Right lobe of liver (tissue), 6 donors: Measurements from ENCODE around the gene SLC28A1. TPM values are rescaled to one million over a fixed set of nuclear protein-coding genes. Genes with fewer than 3 reads are reported as not detected.
A peak's percentile ranks its signal among the peaks of the same experiment; 100 is the strongest.

ENCODE experiments used
- ATAC-seq, 4 donors: fragments of 200-7000 bp; cut with Tn5 transposase; one replicate each; pipeline ENCODE4 v1.9.1; 2020; ENCODE audit warnings: mild to moderate bottlenecking in 4 of 4, moderate library complexity in 4 of 4
- DNase-seq, 3 donors: peaks; one replicate each; pipeline ENCODE4 v3.0.0-alpha.2; 2020
- H3K27ac ChIP-seq, 3 donors: fragments of 200-600 bp; one replicate each; pipeline ENCODE4 v1.8.0; 2022
- H3K27me3 ChIP-seq, 2 donors: fragments of 200-600 bp; one replicate each; pipeline ENCODE4 v1.8.0; 2022
- H3K36me3 ChIP-seq, 4 donors: fragments of 200-600 bp; sonication (generic) in 1 of 4; one replicate each; pipeline versions ENCODE4 v1.5.1 to v1.8.0; 2017 to 2022; ENCODE audit warnings: control low read depth in 1 of 4
- H3K4me1 ChIP-seq, 4 donors: fragments of 200-600 bp; sonication (generic) in 1 of 4; one replicate each; pipeline versions ENCODE4 v1.5.1 to v1.8.0; 2017 to 2022; ENCODE audit warnings: control low read depth in 1 of 4
- H3K4me3 ChIP-seq, 3 donors: fragments of 200-600 bp; one replicate each; pipeline ENCODE4 v1.8.0; 2022
- H3K9me3 ChIP-seq, 4 donors: fragments of 200-600 bp; sonication (generic) in 1 of 4; one replicate each; pipeline versions ENCODE4 v1.5.1 to v1.8.0; 2017 to 2022; ENCODE audit warnings: control low read depth in 1 of 4
- POLR2A ChIP-seq: fragments of 450-650 bp; IDR thresholded peaks from one replicate; pipeline ENCODE4 v1.6.1; 2017; ENCODE audit warnings: antibody characterized with exemption, mild to moderate bottlenecking
- WGBS: methylation state at CpG from one replicate; pipeline ENCODE4 v1.1.6; 2018; ENCODE audit warnings: low coverage, low lambda C conversion rate; ENCODE audit not compliant: insufficient coverage; ENCODE audit errors: missing lambda C conversion rate; 5-methylcytosine and 5-hydroxymethylcytosine counted together
- intact Hi-C, 2 donors: fragments of 100-400 bp; cut with DNase I; formaldehyde crosslinking; loops; one replicate each; pipeline versions ENCODE4 v1.11.2 to v1.14.1; 2022
- total RNA-seq, 6 experiments: library from RNA; depleted of rRNA in 2 of 6; stranded (reverse); fragments of >200 nt in 2 of 6; fragmentation: NEBNext Ultra II Directional in 3 of 6; extraction: Animal tissue kit (Norgen Biotek cat#: 25700) in 3 of 6; gene quantifications; one replicate each; pipeline versions ENCODE4 v1.1.0 to v1.2.4, GENCODE V29; 2016 to 2023
- TF ChIP-seq, protein P1 (sequence below), 4 donors: fragments of 200-600 bp in 3 of 4; fragments of 450-650 bp in 1 of 4; IDR thresholded peaks; one replicate each; pipeline versions ENCODE4 v1.5.1 to v1.8.0; 2016 to 2022; ENCODE audit warnings: antibody characterized with exemption in 4 of 4, mild to moderate bottlenecking in 2 of 4
- donor health status: DM: no; HTN: yes; CAD: no.
- donor health status: DM: no; HTN: no; CAD: no.
- donor health status: DM: no; HTN: no; CAD: no.
- donor health status: DM: no; HTN: yes; CAD: no.
- donor health status: DM: no; HTN: yes; CAD: no.

SLC28A1 gene
- total RNA-seq, 6 experiments from 2014 or later = 33.2 to 75.4 (median 49.9) TPM

DNA sequence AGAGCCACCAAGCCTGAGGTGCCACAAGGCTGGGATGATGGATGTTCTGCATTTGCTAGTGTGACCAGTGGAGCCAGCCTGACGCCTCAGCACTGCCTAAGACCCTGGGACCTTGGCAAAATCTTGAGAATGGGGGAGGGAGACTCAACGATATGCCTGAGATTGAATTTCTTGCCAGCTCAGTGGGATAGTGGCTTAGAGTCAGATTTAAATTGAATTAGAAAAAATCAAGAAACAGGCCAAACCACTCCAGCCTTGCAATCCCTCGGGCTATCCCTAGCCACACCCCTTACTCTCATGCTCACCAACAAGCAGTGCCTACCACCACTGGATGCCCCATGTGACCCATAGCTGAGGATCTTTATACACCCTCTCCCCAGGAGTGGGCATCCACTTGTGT, 78.5 kb downstream of the SLC28A1 start:
- Histone ChIP-seq H3K27me3 (no peaks in the 10 kb centered on the region), H3K4me1 (no peaks in the 10 kb centered on the region), H3K9me3 (no peaks in the 10 kb centered on the region), H3K4me3 (no peak overlapping the region), H3K27ac (no peak overlapping the region), H3K36me3 (no peaks in the 10 kb centered on the region)
- 80% methylated on average over 1 of the region's 3 CpGs for WGBS
- intact Hi-C loops = loop anchor here in 1 of 2 donors (10.0 kb wide), 1 partner anchor 82 kb away; no protein-coding TSS in a partner anchor
- no peak for DNase-seq
- peak in 1 of 4 donors; percentile 10 for ATAC-seq
- TF ChIP-seq, protein P1, sequence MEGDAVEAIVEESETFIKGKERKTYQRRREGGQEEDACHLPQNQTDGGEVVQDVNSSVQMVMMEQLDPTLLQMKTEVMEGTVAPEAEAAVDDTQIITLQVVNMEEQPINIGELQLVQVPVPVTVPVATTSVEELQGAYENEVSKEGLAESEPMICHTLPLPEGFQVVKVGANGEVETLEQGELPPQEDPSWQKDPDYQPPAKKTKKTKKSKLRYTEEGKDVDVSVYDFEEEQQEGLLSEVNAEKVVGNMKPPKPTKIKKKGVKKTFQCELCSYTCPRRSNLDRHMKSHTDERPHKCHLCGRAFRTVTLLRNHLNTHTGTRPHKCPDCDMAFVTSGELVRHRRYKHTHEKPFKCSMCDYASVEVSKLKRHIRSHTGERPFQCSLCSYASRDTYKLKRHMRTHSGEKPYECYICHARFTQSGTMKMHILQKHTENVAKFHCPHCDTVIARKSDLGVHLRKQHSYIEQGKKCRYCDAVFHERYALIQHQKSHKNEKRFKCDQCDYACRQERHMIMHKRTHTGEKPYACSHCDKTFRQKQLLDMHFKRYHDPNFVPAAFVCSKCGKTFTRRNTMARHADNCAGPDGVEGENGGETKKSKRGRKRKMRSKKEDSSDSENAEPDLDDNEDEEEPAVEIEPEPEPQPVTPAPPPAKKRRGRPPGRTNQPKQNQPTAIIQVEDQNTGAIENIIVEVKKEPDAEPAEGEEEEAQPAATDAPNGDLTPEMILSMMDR (IDR thresholded peaks at IDR 0.05) = no peak
- TF ChIP-seq POLR2A = no peak

DNA sequence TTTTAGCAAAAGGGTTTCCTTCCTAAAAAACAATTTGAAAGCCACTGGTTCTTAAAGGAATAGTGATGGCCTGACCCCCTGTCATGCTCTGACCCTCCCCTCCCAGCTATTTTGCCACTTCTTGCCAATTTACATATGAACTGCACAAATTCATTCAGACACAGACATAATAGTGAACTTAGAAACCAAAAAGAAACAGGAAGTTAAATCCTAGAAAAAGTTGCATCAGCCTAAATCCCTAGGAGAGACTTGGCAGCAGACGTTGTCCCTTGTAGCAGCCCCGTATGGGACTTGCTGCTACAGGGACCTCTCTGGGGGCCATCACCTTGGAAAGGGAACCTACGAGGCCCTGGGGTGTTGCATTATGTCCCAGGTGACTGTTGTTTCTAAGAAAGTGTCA, 82.9 kb downstream of the SLC28A1 start:
- intact Hi-C loops = loop anchor here in 1 of 2 donors (10.0 kb wide), 1 partner anchor 77 kb away; no protein-coding TSS in a partner anchor
- TF ChIP-seq POLR2A = no peak
- TF ChIP-seq, protein P1 (IDR thresholded peaks at IDR 0.05) = no peak

DNA sequence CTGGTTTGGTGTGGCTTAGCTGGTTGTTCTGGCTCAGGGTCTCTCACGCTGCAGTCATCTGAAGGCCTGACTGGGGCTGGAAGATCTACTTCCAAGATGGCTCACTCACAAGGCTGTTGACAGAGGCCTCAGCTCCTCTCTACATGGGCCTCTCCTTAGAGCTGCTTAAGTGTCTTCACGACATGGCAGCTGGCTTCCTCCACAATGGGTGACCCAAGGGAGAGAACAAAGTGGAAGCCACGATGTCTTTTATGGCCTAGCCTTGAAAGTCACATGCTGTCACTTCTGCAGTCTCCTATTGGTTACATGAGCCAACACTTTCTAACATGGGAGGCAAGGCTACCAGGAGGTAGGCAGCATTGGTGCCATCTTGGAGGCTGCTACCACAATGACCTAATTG, 83.8 kb downstream of the SLC28A1 start:
- no peak overlapping the region for H3K27ac ChIP-seq
- H3K9me3 ChIP-seq = no peaks in the 10 kb centered on the region
- H3K36me3 ChIP-seq = no peaks in the 10 kb centered on the region
- no peak for DNase-seq
- no CpG with 5 or more reads among the region's 3 CpGs for WGBS
- ATAC-seq = no peak
- no peak overlapping the region for H3K4me3 ChIP-seq
- intact Hi-C loops = loop anchor here in 1 of 2 donors (10.0 kb wide), 1 partner anchor 76 kb away; no protein-coding TSS in a partner anchor
- H3K27me3 ChIP-seq = no peaks in the 10 kb centered on the region
- TF ChIP-seq POLR2A = no peak
- TF ChIP-seq, protein P1 (IDR thresholded peaks at IDR 0.05) = no peak
- no peaks in the 10 kb centered on the region for H3K4me1 ChIP-seq

More for the DNA sequence above, 82.9 kb downstream of the SLC28A1 start:
- Histone ChIP-seq H3K9me3 (no peaks in the 10 kb centered on the region), H3K27ac (no peak overlapping the region), H3K4me1 (no peaks in the 10 kb centered on the region), H3K36me3 (no peaks in the 10 kb centered on the region), H3K27me3 (no peaks in the 10 kb centered on the region), H3K4me3 (no peak overlapping the region)
- 39% methylated on average over 2 of the region's 3 CpGs for WGBS
- DNase-seq (no peak), ATAC-seq (no peak)

DNA sequence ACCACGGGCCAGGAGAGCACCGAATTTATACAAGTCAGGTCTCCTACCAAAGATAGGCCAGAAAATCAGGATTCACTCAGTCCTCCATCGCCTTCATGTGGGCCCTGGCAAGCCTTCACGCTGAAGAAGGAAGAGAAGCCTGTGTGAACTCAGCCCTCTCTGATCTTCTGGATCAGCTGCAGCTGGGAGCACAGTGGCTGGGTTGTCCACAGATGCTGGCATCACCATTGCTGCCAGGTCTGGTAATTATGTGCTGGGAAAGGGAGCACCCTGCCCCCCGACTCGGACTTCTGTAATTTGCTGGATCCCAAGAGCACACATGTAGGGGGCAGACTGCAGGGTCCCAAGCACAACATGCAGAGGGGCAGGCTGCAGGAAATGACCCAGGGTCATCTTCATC, 84.8 kb downstream of the SLC28A1 start:
- no peak for DNase-seq
- no peaks in the 10 kb centered on the region for H3K4me1 ChIP-seq
- H3K4me3 ChIP-seq = no peak overlapping the region
- WGBS = no CpG with 5 or more reads among the region's 6 CpGs
- no peak for TF ChIP-seq POLR2A
- TF ChIP-seq, protein P1 (IDR thresholded peaks at IDR 0.05) = no peak
- H3K9me3 ChIP-seq = no peaks in the 10 kb centered on the region
- H3K27ac ChIP-seq = no peak overlapping the region
- H3K36me3 ChIP-seq = no peaks in the 10 kb centered on the region
- no peaks in the 10 kb centered on the region for H3K27me3 ChIP-seq
- intact Hi-C loops = loop anchor here in 1 of 2 donors (10.0 kb wide), 1 partner anchor 76 kb away; no protein-coding TSS in a partner anchor
- no peak for ATAC-seq

DNA sequence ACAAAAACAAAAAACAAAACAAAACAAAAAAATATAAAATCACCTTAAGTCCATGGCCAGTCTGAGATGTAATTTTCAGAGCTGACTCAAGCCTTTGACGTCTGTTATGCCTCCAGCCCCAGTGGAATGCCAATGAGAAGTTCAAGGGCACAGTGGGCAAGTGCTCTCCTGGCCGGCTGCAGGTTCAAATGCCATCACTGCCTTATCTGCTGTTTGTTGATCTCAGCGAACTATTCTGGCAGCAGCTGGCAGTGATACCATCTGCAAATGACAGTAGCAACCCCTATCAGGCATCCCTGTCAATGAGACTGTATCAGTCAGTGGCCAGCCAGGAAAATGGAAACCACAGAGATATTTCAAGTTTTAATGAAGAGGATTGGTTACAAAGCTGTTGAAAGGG, 86.4 kb downstream of the SLC28A1 start:
- DNase-seq (peak; percentile 44 to 72 (median 52)), ATAC-seq (peak; percentile 24 to 89 (median 60))
- H3K4me1 ChIP-seq = no peaks in the 10 kb centered on the region
- TF ChIP-seq, protein P1 (IDR thresholded peaks at IDR 0.05) = no peak
- no peak for TF ChIP-seq POLR2A
- H3K27me3 ChIP-seq = no peaks in the 10 kb centered on the region
- 13% methylated on average over 1 of the region's 3 CpGs for WGBS
- no peaks in the 10 kb centered on the region for H3K9me3 ChIP-seq
- H3K27ac ChIP-seq = no peak overlapping the region
- H3K4me3 ChIP-seq = no peak overlapping the region
- intact Hi-C loops = no loop called here
- no peaks in the 10 kb centered on the region for H3K36me3 ChIP-seq
